Thymus (tissue), 11 donors: ENCODE data around the gene DNAH12. TPM values are rescaled to one million over a fixed set of nuclear protein-coding genes. Genes with fewer than 3 reads are reported as not detected.

Source experiments
- DNase-seq, 9 donors: peaks; one replicate each; pipeline ENCODE4 v3.0.0-alpha.2; 2013; ENCODE audit warnings: low spot score in 9 of 9, low read depth in 6 of 9, missing footprints in 1 of 9
- H3K27ac ChIP-seq, 2 donors: one replicate each; pipeline ENCODE4 v1.5.1; 2013; ENCODE audit warnings: control low read depth in 1 of 2, low read depth in 1 of 2, low read length in 1 of 2, mild to moderate bottlenecking in 1 of 2, moderate library complexity in 1 of 2
- H3K27me3 ChIP-seq, 2 donors: one replicate each; pipeline ENCODE4 v1.5.1; 2013; ENCODE audit warnings: low read length in 1 of 2; ENCODE audit not compliant: control insufficient read depth in 2 of 2, insufficient read depth in 1 of 2
- H3K36me3 ChIP-seq, 2 donors: one replicate each; pipeline ENCODE4 v1.5.1; 2013; ENCODE audit warnings: low read length in 1 of 2, mild to moderate bottlenecking in 1 of 2, moderate library complexity in 1 of 2; ENCODE audit not compliant: control insufficient read depth in 2 of 2, insufficient read depth in 2 of 2
- H3K4me1 ChIP-seq, 2 donors: one replicate each; pipeline ENCODE4 v1.5.1; 2013; ENCODE audit warnings: low read length in 2 of 2; ENCODE audit not compliant: control insufficient read depth in 2 of 2, insufficient read depth in 2 of 2
- H3K4me3 ChIP-seq, 2 donors: one replicate each; pipeline ENCODE4 v1.5.1; 2013; ENCODE audit warnings: low read length in 2 of 2, control low read depth in 1 of 2, mild to moderate bottlenecking in 1 of 2
- H3K9me3 ChIP-seq, 2 donors: one replicate each; pipeline ENCODE4 v1.5.1; 2013; ENCODE audit warnings: low read length in 1 of 2, mild to moderate bottlenecking in 1 of 2; ENCODE audit not compliant: control insufficient read depth in 2 of 2, insufficient read depth in 1 of 2
- whole genome bisulfite sequencing: extraction: QIAGEN DNeasy Blood & Tissue Kit; methylation state at CpG from one replicate; pipeline ENCODE4 v1.1.7; 2013; 5-methylcytosine and 5-hydroxymethylcytosine counted together
- polyA plus RNA-seq: library from polyadenylated mRNA; stranded (reverse); fragments of 200-250 nt; gene quantifications from one replicate; pipeline ENCODE4 v1.2.3, GENCODE V29; 2013
- total RNA-seq: library from RNA; stranded (reverse); fragments of 120-200 nt; gene quantifications from one replicate; pipeline ENCODE4 v1.2.4, GENCODE V29; 2013
- donor health status: healthy.

Gene DNAH12
- total and polyA plus RNA-seq, 2 donors, result 0.14 to 1.2 TPM

DNA sequence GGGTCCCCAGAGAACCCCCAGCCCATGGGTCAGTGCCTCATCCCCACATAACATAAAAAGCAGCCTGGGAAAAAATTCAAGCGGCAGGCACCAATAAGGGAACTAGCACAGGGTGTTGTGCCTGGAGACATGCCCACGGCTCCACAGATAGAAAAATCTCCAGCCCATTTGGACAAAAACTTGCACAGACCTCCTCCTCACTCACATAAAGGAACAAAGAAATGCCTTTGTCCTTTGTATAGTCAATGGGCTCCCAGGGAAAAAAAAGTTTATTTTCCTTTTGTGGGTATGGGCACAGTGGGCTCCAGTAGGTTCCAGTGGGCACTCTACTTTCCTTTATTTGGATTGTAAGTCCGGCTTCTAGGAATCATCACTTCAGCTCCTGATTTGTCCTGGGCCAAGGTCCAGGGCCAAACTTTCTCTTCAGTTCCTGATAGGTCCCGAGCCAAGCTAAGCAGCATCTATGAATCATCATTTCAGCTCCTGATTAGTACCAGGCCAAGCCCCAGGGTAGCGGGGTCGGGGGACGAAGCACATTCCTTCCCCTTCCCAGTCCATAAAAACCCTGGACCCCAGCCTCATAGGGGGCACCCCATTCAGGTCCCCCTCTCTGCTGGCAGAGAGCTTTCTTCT lies 1.6 kb upstream of the DNAH12 start:
- Histone ChIP-seq H3K36me3 (no peaks in the 10 kb centered on the region), H3K27ac (no peak overlapping the region), H3K27me3 (peaks cover 0 to 3% of the 10 kb centered on the region in 2 donors), H3K4me3 (no peak overlapping the region), H3K9me3 (no peaks in the 10 kb centered on the region), H3K4me1 (peaks cover 0 to 4% of the 10 kb centered on the region in 2 donors)
- DNase-seq, result no peak
- 97% methylated on average over 7 of the region's 7 CpGs for WGBS

GRCh38 chr3:57538465-57538864 lies 5.7 kb downstream of the DNAH12 start:
- DNase-seq, result no peak
- H3K27ac ChIP-seq, result no peak overlapping the region
- no peaks in the 10 kb centered on the region for H3K36me3 ChIP-seq
- 98% methylated on average over 3 of the region's 3 CpGs for WGBS
- H3K4me3 ChIP-seq, result no peak overlapping the region
- H3K4me1 ChIP-seq, result no peaks in the 10 kb centered on the region
- no peaks in the 10 kb centered on the region for H3K27me3 ChIP-seq
- no peaks in the 10 kb centered on the region for H3K9me3 ChIP-seq

- H3K36me3 ChIP-seq, result no peaks in the 10 kb centered on the region
- H3K4me3 ChIP-seq, result no peak overlapping the region
- no peak overlapping the region for H3K27ac ChIP-seq
- no peaks in the 10 kb centered on the region for H3K27me3 ChIP-seq
- no peak for DNase-seq
- H3K9me3 ChIP-seq, result no peaks in the 10 kb centered on the region
- no peaks in the 10 kb centered on the region for H3K4me1 ChIP-seq
Observed at GRCh38 chr3:57530071-57530608, 14.0 kb downstream of the DNAH12 start.

DNA sequence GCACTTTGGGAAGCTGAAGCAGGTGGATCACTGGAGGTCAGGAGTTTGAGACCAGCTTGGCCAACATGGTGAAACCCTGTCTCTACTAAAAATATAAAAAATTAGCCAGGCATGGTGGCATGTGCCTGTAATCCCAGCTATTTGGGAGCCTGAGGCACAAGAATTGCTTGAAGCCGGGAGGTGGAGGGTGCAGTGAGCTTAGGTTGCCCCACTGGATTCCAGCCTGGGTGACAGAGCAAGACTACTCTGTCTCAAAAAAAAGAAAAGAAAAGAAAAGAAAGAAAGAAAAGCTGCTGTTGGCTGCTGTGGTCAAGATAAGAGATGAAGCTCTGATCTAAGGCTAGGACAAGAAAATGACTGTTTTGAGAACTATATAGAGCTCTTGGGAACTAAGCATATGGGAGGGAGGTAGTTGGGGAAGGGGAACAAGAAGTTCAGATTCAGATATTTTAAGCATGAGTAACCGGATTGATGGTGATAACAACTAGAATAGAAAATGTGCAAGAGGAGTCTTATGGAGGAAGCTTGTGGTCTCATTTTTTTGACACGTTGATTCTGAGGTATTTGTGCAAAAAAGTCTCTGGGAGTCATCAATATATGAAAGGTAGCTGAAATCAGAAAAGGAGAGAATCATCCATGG lies 25.7 kb downstream of the DNAH12 start:
- Histone ChIP-seq H3K27ac (no peak overlapping the region), H3K9me3 (no peaks in the 10 kb centered on the region), H3K4me3 (no peak overlapping the region), H3K27me3 (no peaks in the 10 kb centered on the region), H3K4me1 (no peaks in the 10 kb centered on the region), H3K36me3 (no peaks in the 10 kb centered on the region)
- no peak for DNase-seq
- 45% methylated on average over 3 of the region's 3 CpGs for WGBS

DNA sequence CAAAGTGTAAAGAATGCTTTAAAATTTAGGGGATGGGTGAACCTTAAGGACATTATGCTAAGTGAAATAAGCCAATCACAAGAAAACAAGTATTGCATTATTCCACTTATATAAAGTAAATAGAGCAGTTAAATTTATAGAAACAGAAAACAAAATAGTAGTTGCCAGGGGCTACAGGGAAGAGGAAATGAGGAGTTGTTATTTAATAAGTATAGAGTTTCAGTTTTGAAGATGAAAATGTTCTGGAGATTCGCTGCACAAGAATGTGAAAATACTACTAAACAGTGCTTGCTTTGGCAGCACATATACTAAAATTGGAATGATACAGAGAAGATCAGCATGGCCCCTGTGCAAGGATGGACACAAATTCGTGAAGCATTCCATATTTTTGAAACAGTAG lies 32.0 kb downstream of the DNAH12 start:
- H3K4me3 ChIP-seq, result no peak overlapping the region
- H3K27me3 ChIP-seq, result no peaks in the 10 kb centered on the region
- 90% methylated on average over 2 of the region's 2 CpGs for WGBS
- H3K27ac ChIP-seq, result no peak overlapping the region
- DNase-seq, result no peak
- H3K4me1 ChIP-seq, result no peaks in the 10 kb centered on the region
- H3K36me3 ChIP-seq, result no peaks in the 10 kb centered on the region
- H3K9me3 ChIP-seq, result no peaks in the 10 kb centered on the region

GRCh38 chr3:57505901-57506300 lies 38.2 kb downstream of the DNAH12 start:
- Histone ChIP-seq H3K9me3 (no peaks in the 10 kb centered on the region), H3K27me3 (no peaks in the 10 kb centered on the region), H3K4me1 (no peaks in the 10 kb centered on the region), H3K36me3 (no peaks in the 10 kb centered on the region), H3K4me3 (no peak overlapping the region), H3K27ac (no peak overlapping the region)
- WGBS, result 99% methylated on average over 1 of the region's 1 CpG
- no peak for DNase-seq

- H3K27me3 ChIP-seq, result no peaks in the 10 kb centered on the region
- DNase-seq, result no peak
- H3K27ac ChIP-seq, result no peak overlapping the region
- WGBS, result 92% methylated on average over 2 of the region's 2 CpGs
- no peaks in the 10 kb centered on the region for H3K9me3 ChIP-seq
- H3K36me3 ChIP-seq, result no peaks in the 10 kb centered on the region
- H3K4me3 ChIP-seq, result no peak overlapping the region
- H3K4me1 ChIP-seq, result no peaks in the 10 kb centered on the region
Observed at GRCh38 chr3:57500506-57500905, 43.6 kb downstream of the DNAH12 start.

GRCh38 chr3:57497904-57498303 lies 46.2 kb downstream of the DNAH12 start:
- Histone ChIP-seq H3K4me3 (no peak overlapping the region), H3K9me3 (no peaks in the 10 kb centered on the region), H3K27me3 (no peaks in the 10 kb centered on the region), H3K27ac (no peak overlapping the region), H3K4me1 (no peaks in the 10 kb centered on the region), H3K36me3 (no peaks in the 10 kb centered on the region)
- DNase-seq, result no peak

DNA sequence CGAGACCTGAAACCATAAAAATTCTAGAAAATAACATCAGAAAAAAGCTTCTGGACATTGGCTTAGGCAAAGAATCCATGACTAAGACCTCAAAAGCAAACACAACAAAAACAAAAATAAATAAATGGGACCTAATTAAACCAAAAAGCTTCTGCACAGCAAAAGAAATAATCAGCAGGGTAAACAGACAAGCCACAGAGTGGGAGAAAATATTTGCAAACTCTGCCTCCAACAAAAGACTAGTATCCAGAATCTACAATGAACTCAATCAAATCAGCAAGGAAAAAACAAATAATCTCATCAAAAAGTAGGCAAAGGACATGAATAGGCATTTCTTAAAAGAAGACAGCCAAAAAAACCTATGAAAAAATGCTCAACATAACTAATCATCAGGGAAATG lies 59.6 kb downstream of the DNAH12 start:
- Histone ChIP-seq H3K4me3 (no peak overlapping the region), H3K4me1 (no peaks in the 10 kb centered on the region), H3K27me3 (no peaks in the 10 kb centered on the region), H3K9me3 (no peaks in the 10 kb centered on the region), H3K36me3 (no peaks in the 10 kb centered on the region), H3K27ac (no peak overlapping the region)
- DNase-seq, result no peak
- WGBS, result 97% methylated on average over 1 of the region's 1 CpG
